Measurements from ENCODE around the gene IL36G. TPM values are rescaled to one million over a fixed set of nuclear protein-coding genes. Genes with fewer than 3 reads are reported as not detected.

The IL36G gene
- total and polyA plus RNA-seq, 2 experiments from 2014 or later: not detected

- no peaks in the 10 kb centered on the region for H4K20me1 ChIP-seq (replicated peaks; ENCODE audit: insufficient read depth)
- peaks cover 2% of the 10 kb centered on the region; the same call in 1 of the 2 replicates for H3K9me2 ChIP-seq (ENCODE audit: insufficient read depth)
- no peaks in the 10 kb centered on the region for H3K36me3 ChIP-seq (ENCODE audit: insufficient read depth)
- H3K79me2 ChIP-seq (replicated peaks; ENCODE audit: insufficient read depth): no peaks in the 10 kb centered on the region
- ATAC-seq (no peak), DNase-seq (ENCODE audit: low spot score) (no peak)
- no peak overlapping the region for H3K4me3 Mint-ChIP-seq
- no peaks in the 10 kb centered on the region for H3K27me3 ChIP-seq (ENCODE audit: insufficient read depth)
- no peaks in the 10 kb centered on the region for H3F3A ChIP-seq (replicated peaks; ENCODE audit: low read depth)
- TF ChIP-seq POLR2AphosphoS5 (IDR thresholded peaks at IDR 0.05; ENCODE audit: low read depth) (no peak), EZH2phosphoT487 (IDR thresholded peaks at IDR 0.05; ENCODE audit: unreplicated experiment) (no peak), NANOG (IDR thresholded peaks at IDR 0.05; ENCODE audit: borderline replicate concordance) (no peak), ZNF114 (CRISPR knock-in tag; IDR thresholded peaks at IDR 0.05) (no peak), JUNB (IDR thresholded peaks at IDR 0.05; ENCODE audit: unreplicated experiment) (no peak), STAT1 (IDR thresholded peaks at IDR 0.05; ENCODE audit: unreplicated experiment) (no peak), CREB1 (CRISPR knock-in tag; IDR thresholded peaks at IDR 0.05; ENCODE audit: low read depth) (no peak), ZNF331 (CRISPR knock-in tag; IDR thresholded peaks at IDR 0.05; ENCODE audit: low read depth) (no peak), EZH2 (IDR thresholded peaks at IDR 0.05; ENCODE audit: low read depth, unreplicated experiment) (no peak), ZNF462 (CRISPR knock-in tag; IDR thresholded peaks at IDR 0.05) (no peak)
- TF ChIP-seq, protein P1, sequence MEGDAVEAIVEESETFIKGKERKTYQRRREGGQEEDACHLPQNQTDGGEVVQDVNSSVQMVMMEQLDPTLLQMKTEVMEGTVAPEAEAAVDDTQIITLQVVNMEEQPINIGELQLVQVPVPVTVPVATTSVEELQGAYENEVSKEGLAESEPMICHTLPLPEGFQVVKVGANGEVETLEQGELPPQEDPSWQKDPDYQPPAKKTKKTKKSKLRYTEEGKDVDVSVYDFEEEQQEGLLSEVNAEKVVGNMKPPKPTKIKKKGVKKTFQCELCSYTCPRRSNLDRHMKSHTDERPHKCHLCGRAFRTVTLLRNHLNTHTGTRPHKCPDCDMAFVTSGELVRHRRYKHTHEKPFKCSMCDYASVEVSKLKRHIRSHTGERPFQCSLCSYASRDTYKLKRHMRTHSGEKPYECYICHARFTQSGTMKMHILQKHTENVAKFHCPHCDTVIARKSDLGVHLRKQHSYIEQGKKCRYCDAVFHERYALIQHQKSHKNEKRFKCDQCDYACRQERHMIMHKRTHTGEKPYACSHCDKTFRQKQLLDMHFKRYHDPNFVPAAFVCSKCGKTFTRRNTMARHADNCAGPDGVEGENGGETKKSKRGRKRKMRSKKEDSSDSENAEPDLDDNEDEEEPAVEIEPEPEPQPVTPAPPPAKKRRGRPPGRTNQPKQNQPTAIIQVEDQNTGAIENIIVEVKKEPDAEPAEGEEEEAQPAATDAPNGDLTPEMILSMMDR (conservative IDR thresholded peaks at IDR 0.05; ENCODE audit: low read depth in 2 of 2): no peak
- TF ChIP-seq, protein P2, sequence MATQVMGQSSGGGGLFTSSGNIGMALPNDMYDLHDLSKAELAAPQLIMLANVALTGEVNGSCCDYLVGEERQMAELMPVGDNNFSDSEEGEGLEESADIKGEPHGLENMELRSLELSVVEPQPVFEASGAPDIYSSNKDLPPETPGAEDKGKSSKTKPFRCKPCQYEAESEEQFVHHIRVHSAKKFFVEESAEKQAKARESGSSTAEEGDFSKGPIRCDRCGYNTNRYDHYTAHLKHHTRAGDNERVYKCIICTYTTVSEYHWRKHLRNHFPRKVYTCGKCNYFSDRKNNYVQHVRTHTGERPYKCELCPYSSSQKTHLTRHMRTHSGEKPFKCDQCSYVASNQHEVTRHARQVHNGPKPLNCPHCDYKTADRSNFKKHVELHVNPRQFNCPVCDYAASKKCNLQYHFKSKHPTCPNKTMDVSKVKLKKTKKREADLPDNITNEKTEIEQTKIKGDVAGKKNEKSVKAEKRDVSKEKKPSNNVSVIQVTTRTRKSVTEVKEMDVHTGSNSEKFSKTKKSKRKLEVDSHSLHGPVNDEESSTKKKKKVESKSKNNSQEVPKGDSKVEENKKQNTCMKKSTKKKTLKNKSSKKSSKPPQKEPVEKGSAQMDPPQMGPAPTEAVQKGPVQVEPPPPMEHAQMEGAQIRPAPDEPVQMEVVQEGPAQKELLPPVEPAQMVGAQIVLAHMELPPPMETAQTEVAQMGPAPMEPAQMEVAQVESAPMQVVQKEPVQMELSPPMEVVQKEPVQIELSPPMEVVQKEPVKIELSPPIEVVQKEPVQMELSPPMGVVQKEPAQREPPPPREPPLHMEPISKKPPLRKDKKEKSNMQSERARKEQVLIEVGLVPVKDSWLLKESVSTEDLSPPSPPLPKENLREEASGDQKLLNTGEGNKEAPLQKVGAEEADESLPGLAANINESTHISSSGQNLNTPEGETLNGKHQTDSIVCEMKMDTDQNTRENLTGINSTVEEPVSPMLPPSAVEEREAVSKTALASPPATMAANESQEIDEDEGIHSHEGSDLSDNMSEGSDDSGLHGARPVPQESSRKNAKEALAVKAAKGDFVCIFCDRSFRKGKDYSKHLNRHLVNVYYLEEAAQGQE (IDR thresholded peaks at IDR 0.05; ENCODE audit: unreplicated experiment): no peak
- TF ChIP-seq, protein P3, sequence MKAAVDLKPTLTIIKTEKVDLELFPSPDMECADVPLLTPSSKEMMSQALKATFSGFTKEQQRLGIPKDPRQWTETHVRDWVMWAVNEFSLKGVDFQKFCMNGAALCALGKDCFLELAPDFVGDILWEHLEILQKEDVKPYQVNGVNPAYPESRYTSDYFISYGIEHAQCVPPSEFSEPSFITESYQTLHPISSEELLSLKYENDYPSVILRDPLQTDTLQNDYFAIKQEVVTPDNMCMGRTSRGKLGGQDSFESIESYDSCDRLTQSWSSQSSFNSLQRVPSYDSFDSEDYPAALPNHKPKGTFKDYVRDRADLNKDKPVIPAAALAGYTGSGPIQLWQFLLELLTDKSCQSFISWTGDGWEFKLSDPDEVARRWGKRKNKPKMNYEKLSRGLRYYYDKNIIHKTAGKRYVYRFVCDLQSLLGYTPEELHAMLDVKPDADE (IDR thresholded peaks at IDR 0.05): no peak
- H2AFZ ChIP-seq: no peak overlapping the region
- peaks cover 4% of the 10 kb centered on the region for H3K27me3 Mint-ChIP-seq (ENCODE audit: insufficient read depth, low read depth, poor library complexity)
- no peaks in the 10 kb centered on the region for H3K9me3 Mint-ChIP-seq
- H3K27ac ChIP-seq (ENCODE audit: low read depth): no peak overlapping the region
- no peaks in the 10 kb centered on the region for H3K4me1 Mint-ChIP-seq
- H3K4me1 ChIP-seq (ENCODE audit: insufficient read depth): no peaks in the 10 kb centered on the region
- H3K4me2 ChIP-seq: no peak overlapping the region
- no peak overlapping the region for H3K27ac Mint-ChIP-seq
- no peaks in the 10 kb centered on the region for H3K36me3 Mint-ChIP-seq (ENCODE audit: low read depth)
- H3K4me3 ChIP-seq: no peak overlapping the region
Observed at GRCh38 chr2:112979731-112980130, 1.9 kb downstream of the IL36G start.

Measured in GM23338 (cell line).